ENCODE data around the gene SAG. TPM values are rescaled to one million over a fixed set of nuclear protein-coding genes. Genes with fewer than 3 reads are reported as not detected.

SAG gene
- total RNA-seq, 1 donor from 2014 or later, result not detected

GRCh38 chr2:233303252-233303651, 4.4 kb upstream of the SAG start:
- H3K9me3 Mint-ChIP-seq (ENCODE audit: unreplicated experiment), result no peaks in the 10 kb centered on the region
- DNase-seq, result no peak
- no peaks in the 10 kb centered on the region for H3K27me3 Mint-ChIP-seq (ENCODE audit: unreplicated experiment)
- no peak overlapping the region for H3K4me3 Mint-ChIP-seq (ENCODE audit: unreplicated experiment)
- no peak overlapping the region for H3K27ac Mint-ChIP-seq (ENCODE audit: unreplicated experiment)
- H3K4me1 Mint-ChIP-seq (ENCODE audit: low read depth, unreplicated experiment), result peaks cover 5% of the 10 kb centered on the region
- no peaks in the 10 kb centered on the region for H3K36me3 Mint-ChIP-seq (ENCODE audit: unreplicated experiment)
- no peak for TF ChIP-seq CTCF (IDR thresholded peaks at IDR 0.05; ENCODE audit: partially characterized antibody, unreplicated experiment)

- peaks cover 4% of the 10 kb centered on the region for H3K9me3 Mint-ChIP-seq (ENCODE audit: unreplicated experiment)
- TF ChIP-seq CTCF (IDR thresholded peaks at IDR 0.05; ENCODE audit: partially characterized antibody, unreplicated experiment), result no peak
- no peaks in the 10 kb centered on the region for H3K27me3 Mint-ChIP-seq (ENCODE audit: unreplicated experiment)
- no peaks in the 10 kb centered on the region for H3K4me1 Mint-ChIP-seq (ENCODE audit: low read depth, unreplicated experiment)
- no peak overlapping the region for H3K4me3 Mint-ChIP-seq (ENCODE audit: unreplicated experiment)
- no peak for DNase-seq
- no peak overlapping the region for H3K27ac Mint-ChIP-seq (ENCODE audit: unreplicated experiment)
- no peaks in the 10 kb centered on the region for H3K36me3 Mint-ChIP-seq (ENCODE audit: unreplicated experiment)
These were observed 3.8 kb downstream of the SAG start for GRCh38 chr2:233311241-233311926.

GRCh38 chr2:233312874-233313273, 5.3 kb downstream of the SAG start:
- no peak for DNase-seq
- Mint-ChIP-seq H3K27me3 (ENCODE audit: unreplicated experiment) (no peaks in the 10 kb centered on the region), H3K27ac (ENCODE audit: unreplicated experiment) (no peak overlapping the region), H3K9me3 (ENCODE audit: unreplicated experiment) (peaks cover 4% of the 10 kb centered on the region), H3K4me3 (ENCODE audit: unreplicated experiment) (no peak overlapping the region), H3K4me1 (ENCODE audit: low read depth, unreplicated experiment) (no peaks in the 10 kb centered on the region), H3K36me3 (ENCODE audit: unreplicated experiment) (no peaks in the 10 kb centered on the region)
- TF ChIP-seq CTCF (IDR thresholded peaks at IDR 0.05; ENCODE audit: partially characterized antibody, unreplicated experiment), result no peak

GRCh38 chr2:233314180-233314925, 6.7 kb downstream of the SAG start:
- H3K4me3 Mint-ChIP-seq (ENCODE audit: unreplicated experiment), result no peak overlapping the region
- H3K27ac Mint-ChIP-seq (ENCODE audit: unreplicated experiment), result no peak overlapping the region
- no peak for TF ChIP-seq CTCF (IDR thresholded peaks at IDR 0.05; ENCODE audit: partially characterized antibody, unreplicated experiment)
- DNase-seq, result no peak
- H3K27me3 Mint-ChIP-seq (ENCODE audit: unreplicated experiment), result no peaks in the 10 kb centered on the region
- no peaks in the 10 kb centered on the region for H3K36me3 Mint-ChIP-seq (ENCODE audit: unreplicated experiment)
- H3K9me3 Mint-ChIP-seq (ENCODE audit: unreplicated experiment), result peaks cover 4% of the 10 kb centered on the region
- H3K4me1 Mint-ChIP-seq (ENCODE audit: low read depth, unreplicated experiment), result no peaks in the 10 kb centered on the region

Data from glutamatergic neuron (in vitro differentiated cells).